Measurements from ENCODE around the gene BMERB1. TPM values are rescaled to one million over a fixed set of nuclear protein-coding genes. Genes with fewer than 3 reads are reported as not detected.
"Not testable (repeated sequence)": the region's sequence is repeated elsewhere in the genome, so short reads cannot be mapped to it uniquely, and the experiment has no call there.

The BMERB1 gene
- total RNA-seq, 1 experiment from 2014 or later: 3.8 TPM

- Histone ChIP-seq H3K9me3 (ENCODE audit: low read length) (no peaks in the 10 kb centered on the region), H4K20me1 (ENCODE audit: low read length) (no peaks in the 10 kb centered on the region), H3K4me1 (ENCODE audit: insufficient read depth, low read length) (no peaks in the 10 kb centered on the region), H3F3A (ENCODE audit: low read length, unreplicated experiment) (no peaks in the 10 kb centered on the region), H3K36me3 (ENCODE audit: low read depth, low read length) (no peaks in the 10 kb centered on the region), H3K79me2 (ENCODE audit: low read length) (no peaks in the 10 kb centered on the region), H3K27ac (ENCODE audit: low read length) (no peak overlapping the region), H3K27me3 (ENCODE audit: low read length) (no peaks in the 10 kb centered on the region), H3K4me2 (ENCODE audit: low read length) (no peak overlapping the region), H3K9me2 (replicated peaks; ENCODE audit: low read length) (no peaks in the 10 kb centered on the region), H3K9ac (ENCODE audit: low read length) (no peak overlapping the region), H2AFZ (ENCODE audit: low read length) (no peak overlapping the region), H3K4me3 (ENCODE audit: low read length) (no peak overlapping the region)
- CTCF ChIA-PET: no interaction called here
- intact Hi-C loops (cut with micrococcal nuclease): no loop called here
- ATAC-seq: no peak
- no TSS peak for BruUV-seq (replicated peaks)
- DNase-seq: no peak
- no peak for TF ChIP-seq EZH2phosphoT487 (IDR thresholded peaks at IDR 0.05; ENCODE audit: borderline replicate concordance, low read length)
- no peak for TF ChIP-seq EZH2 (IDR thresholded peaks at IDR 0.05; ENCODE audit: low read length, unreplicated experiment)
- TF ChIP-seq, protein P1, sequence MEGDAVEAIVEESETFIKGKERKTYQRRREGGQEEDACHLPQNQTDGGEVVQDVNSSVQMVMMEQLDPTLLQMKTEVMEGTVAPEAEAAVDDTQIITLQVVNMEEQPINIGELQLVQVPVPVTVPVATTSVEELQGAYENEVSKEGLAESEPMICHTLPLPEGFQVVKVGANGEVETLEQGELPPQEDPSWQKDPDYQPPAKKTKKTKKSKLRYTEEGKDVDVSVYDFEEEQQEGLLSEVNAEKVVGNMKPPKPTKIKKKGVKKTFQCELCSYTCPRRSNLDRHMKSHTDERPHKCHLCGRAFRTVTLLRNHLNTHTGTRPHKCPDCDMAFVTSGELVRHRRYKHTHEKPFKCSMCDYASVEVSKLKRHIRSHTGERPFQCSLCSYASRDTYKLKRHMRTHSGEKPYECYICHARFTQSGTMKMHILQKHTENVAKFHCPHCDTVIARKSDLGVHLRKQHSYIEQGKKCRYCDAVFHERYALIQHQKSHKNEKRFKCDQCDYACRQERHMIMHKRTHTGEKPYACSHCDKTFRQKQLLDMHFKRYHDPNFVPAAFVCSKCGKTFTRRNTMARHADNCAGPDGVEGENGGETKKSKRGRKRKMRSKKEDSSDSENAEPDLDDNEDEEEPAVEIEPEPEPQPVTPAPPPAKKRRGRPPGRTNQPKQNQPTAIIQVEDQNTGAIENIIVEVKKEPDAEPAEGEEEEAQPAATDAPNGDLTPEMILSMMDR (conservative IDR thresholded peaks at IDR 0.05; ENCODE audit: low read depth, low read length): no peak
- POLR2A ChIA-PET (ENCODE audit: unreplicated experiment): no interaction called here
Measured at GRCh38 chr16:15396948-15397594, 37.3 kb upstream of the BMERB1 start.

- ChIA-PET POLR2A (ENCODE audit: unreplicated experiment) (no interaction called here), CTCF (no interaction called here)
- no peaks in the 10 kb centered on the region for H3K79me2 ChIP-seq (ENCODE audit: low read length)
- intact Hi-C loops (cut with micrococcal nuclease): no loop called here
- no peaks in the 10 kb centered on the region for H3K4me1 ChIP-seq (ENCODE audit: insufficient read depth, low read length)
- H3K4me2 ChIP-seq (ENCODE audit: low read length): no peak overlapping the region
- no peak overlapping the region for H3K9ac ChIP-seq (ENCODE audit: low read length)
- no peaks in the 10 kb centered on the region for H3F3A ChIP-seq (ENCODE audit: low read length, unreplicated experiment)
- no peaks in the 10 kb centered on the region for H3K9me3 ChIP-seq (ENCODE audit: low read length)
- H3K4me3 ChIP-seq (ENCODE audit: low read length): no peak overlapping the region
- no peak for DNase-seq
- H3K9me2 ChIP-seq (replicated peaks; ENCODE audit: low read length): no peaks in the 10 kb centered on the region
- BruUV-seq (replicated peaks): no TSS peak
- H2AFZ ChIP-seq (ENCODE audit: low read length): no peak overlapping the region
- H3K27ac ChIP-seq (ENCODE audit: low read length): no peak overlapping the region
- no peaks in the 10 kb centered on the region for H3K27me3 ChIP-seq (ENCODE audit: low read length)
- H3K36me3 ChIP-seq (ENCODE audit: low read depth, low read length): no peaks in the 10 kb centered on the region
- TF ChIP-seq, protein P1 (conservative IDR thresholded peaks at IDR 0.05; ENCODE audit: low read depth, low read length): no peak
- no peak for TF ChIP-seq EZH2phosphoT487 (IDR thresholded peaks at IDR 0.05; ENCODE audit: borderline replicate concordance, low read length)
- TF ChIP-seq EZH2 (IDR thresholded peaks at IDR 0.05; ENCODE audit: low read length, unreplicated experiment): no peak
- H4K20me1 ChIP-seq (ENCODE audit: low read length): no peaks in the 10 kb centered on the region
- no peak for ATAC-seq
Measured at GRCh38 chr16:15398618-15399316, 35.6 kb upstream of the BMERB1 start.

GRCh38 chr16:15399317-15399716 is 35.1 kb upstream of the BMERB1 start:
- no TSS peak for BruUV-seq (replicated peaks)
- no peaks in the 10 kb centered on the region for H3F3A ChIP-seq (ENCODE audit: low read length, unreplicated experiment)
- H3K4me3 ChIP-seq (ENCODE audit: low read length): no peak overlapping the region
- H4K20me1 ChIP-seq (ENCODE audit: low read length): no peaks in the 10 kb centered on the region
- intact Hi-C loops (cut with micrococcal nuclease): no loop called here
- H3K36me3 ChIP-seq (ENCODE audit: low read depth, low read length): no peaks in the 10 kb centered on the region
- no peak for ATAC-seq
- no peaks in the 10 kb centered on the region for H3K9me3 ChIP-seq (ENCODE audit: low read length)
- no peak for DNase-seq
- no peaks in the 10 kb centered on the region for H3K9me2 ChIP-seq (replicated peaks; ENCODE audit: low read length)
- H3K27me3 ChIP-seq (ENCODE audit: low read length): no peaks in the 10 kb centered on the region
- H3K4me2 ChIP-seq (ENCODE audit: low read length): no peak overlapping the region
- no peak overlapping the region for H3K27ac ChIP-seq (ENCODE audit: low read length)
- no peaks in the 10 kb centered on the region for H3K4me1 ChIP-seq (ENCODE audit: insufficient read depth, low read length)
- POLR2A ChIA-PET (ENCODE audit: unreplicated experiment): no interaction called here
- no peak overlapping the region for H3K9ac ChIP-seq (ENCODE audit: low read length)
- no peaks in the 10 kb centered on the region for H3K79me2 ChIP-seq (ENCODE audit: low read length)
- no peak overlapping the region for H2AFZ ChIP-seq (ENCODE audit: low read length)
- TF ChIP-seq EZH2phosphoT487 (IDR thresholded peaks at IDR 0.05; ENCODE audit: borderline replicate concordance, low read length): no peak
- no peak for TF ChIP-seq EZH2 (IDR thresholded peaks at IDR 0.05; ENCODE audit: low read length, unreplicated experiment)
- TF ChIP-seq, protein P1 (conservative IDR thresholded peaks at IDR 0.05; ENCODE audit: low read depth, low read length): no peak
- CTCF ChIA-PET: no interaction called here

- BruUV-seq (replicated peaks); POLR2A ChIA-PET (ENCODE audit: unreplicated experiment); H3K9me2 ChIP-seq (replicated peaks; ENCODE audit: low read length); H2AFZ ChIP-seq (ENCODE audit: low read length); H3K27ac ChIP-seq (ENCODE audit: low read length); H3K27me3 ChIP-seq (ENCODE audit: low read length); H4K20me1 ChIP-seq (ENCODE audit: low read length); ATAC-seq; intact Hi-C loops (cut with micrococcal nuclease); DNase-seq; H3K9me3 ChIP-seq (ENCODE audit: low read length); H3K79me2 ChIP-seq (ENCODE audit: low read length); H3K4me2 ChIP-seq (ENCODE audit: low read length); H3K4me3 ChIP-seq (ENCODE audit: low read length); CTCF ChIA-PET; H3K36me3 ChIP-seq (ENCODE audit: low read depth, low read length); H3K9ac ChIP-seq (ENCODE audit: low read length); H3K4me1 ChIP-seq (ENCODE audit: insufficient read depth, low read length); H3F3A ChIP-seq (ENCODE audit: low read length, unreplicated experiment): not testable (repeated sequence)
Measured at GRCh38 chr16:15400314-15400713, 34.1 kb upstream of the BMERB1 start.
